SJSA1 (cell line): ENCODE data around the gene SLC10A7. TPM values are rescaled to one million over a fixed set of nuclear protein-coding genes. Genes with fewer than 3 reads are reported as not detected.

Experiments used
- DNase-seq, 2 experiments: peaks; one replicate each; pipeline ENCODE4 v3.0.0-alpha.2; 2015 to 2020; ENCODE audit warnings: low spot score in 2 of 2, low read depth in 1 of 2
- H3K27ac ChIP-seq: fragments of 250-450 bp; sonication (Bioruptor Pico); 2 replicates; pipeline ENCODE4 v1.5.1; 2020; ENCODE audit warnings: mild to moderate bottlenecking, moderate library complexity
- H3K27me3 ChIP-seq: fragments of 250-450 bp; sonication (Bioruptor Pico); replicated peaks from 2 replicates; pipeline ENCODE4 v1.5.1; 2020; ENCODE audit warnings: mild to moderate bottlenecking, moderate library complexity
- H3K36me3 ChIP-seq: fragments of 250-450 bp; sonication (Bioruptor Pico); 2 replicates; pipeline ENCODE4 v1.5.1; 2020; ENCODE audit warnings: mild to moderate bottlenecking
- H3K4me1 ChIP-seq: fragments of 250-450 bp; sonication (Bioruptor Pico); replicated peaks from 2 replicates; pipeline ENCODE4 v1.6.1; 2021; ENCODE audit warnings: mild to moderate bottlenecking
- H3K4me3 ChIP-seq: fragments of 250-450 bp; sonication (Bioruptor Pico); 2 replicates; pipeline ENCODE4 v1.5.1; 2020; ENCODE audit warnings: mild to moderate bottlenecking
- H3K9me3 ChIP-seq: fragments of 250-450 bp; sonication (Bioruptor Pico); replicated peaks from 2 replicates; pipeline ENCODE4 v1.5.1; 2020; ENCODE audit warnings: mild to moderate bottlenecking
- total RNA-seq: library from RNA; depleted of rRNA; stranded (reverse); fragments of >200 nt; shearing (Covaris generic); gene quantifications from 2 replicates; pipeline ENCODE4 v1.2.3, GENCODE V29; 2014; rRNA removed

The SLC10A7 gene, protein sequence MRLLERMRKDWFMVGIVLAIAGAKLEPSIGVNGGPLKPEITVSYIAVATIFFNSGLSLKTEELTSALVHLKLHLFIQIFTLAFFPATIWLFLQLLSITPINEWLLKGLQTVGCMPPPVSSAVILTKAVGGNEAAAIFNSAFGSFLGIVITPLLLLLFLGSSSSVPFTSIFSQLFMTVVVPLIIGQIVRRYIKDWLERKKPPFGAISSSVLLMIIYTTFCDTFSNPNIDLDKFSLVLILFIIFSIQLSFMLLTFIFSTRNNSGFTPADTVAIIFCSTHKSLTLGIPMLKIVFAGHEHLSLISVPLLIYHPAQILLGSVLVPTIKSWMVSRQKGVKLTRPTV
- 3.7 and 13.8 TPM in 2 replicates for total RNA-seq

DNA sequence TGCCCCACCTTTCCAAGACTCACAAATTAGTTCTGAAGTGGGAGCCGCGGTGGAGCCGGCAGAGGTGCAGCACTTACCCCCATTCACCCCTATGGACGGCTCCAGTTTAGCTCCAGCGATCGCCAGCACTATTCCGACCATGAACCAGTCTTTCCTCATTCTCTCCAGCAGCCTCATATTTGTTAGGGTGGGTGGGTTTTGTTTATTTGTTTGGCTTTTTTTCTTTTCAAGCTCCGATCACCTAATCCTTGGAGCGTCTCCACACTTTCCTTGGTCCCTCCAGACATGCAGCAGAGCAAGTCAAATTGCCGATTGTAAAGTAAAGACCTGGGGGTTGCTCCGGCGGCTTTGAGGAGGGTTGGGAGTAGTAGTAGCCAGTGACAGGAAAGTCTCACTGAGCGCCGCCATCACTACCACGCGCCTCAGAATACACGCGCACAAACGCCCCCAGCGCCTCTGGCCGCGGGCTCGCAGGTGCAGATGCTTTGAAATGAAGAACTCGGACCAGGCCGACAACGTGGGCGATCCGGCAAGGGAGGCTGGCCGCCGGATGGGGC lies at the start of gene SLC10A7:
Gene SLC10A7, minus strand, starts transcription at position 400 of the 557 bp plus-strand sequence. Its CDS starts 223 bp downstream, at position 177.
- Histone ChIP-seq H3K36me3 (no peaks in the 10 kb centered on the region), H3K4me3 (peak within 1 kb of the TSS; percentile 73), H3K27me3 (no peaks in the 10 kb centered on the region), H3K4me1 (peaks cover 15% of the 10 kb centered on the region), H3K27ac (peak within 1 kb of the TSS; percentile 64), H3K9me3 (no peaks in the 10 kb centered on the region)
- peak; percentile 66 to 68 for DNase-seq

GRCh38 chr4:146567396-146567795 lies 45.7 kb upstream of the SLC10A7 start:
- Histone ChIP-seq H3K27ac (peak overlapping the region; percentile 23; the same call in 1 of the 2 replicates), H3K27me3 (no peaks in the 10 kb centered on the region), H3K4me3 (no peak overlapping the region), H3K36me3 (no peaks in the 10 kb centered on the region), H3K9me3 (no peaks in the 10 kb centered on the region), H3K4me1 (peaks cover 11% of the 10 kb centered on the region)
- peak; percentile 70 to 73 for DNase-seq

DNA sequence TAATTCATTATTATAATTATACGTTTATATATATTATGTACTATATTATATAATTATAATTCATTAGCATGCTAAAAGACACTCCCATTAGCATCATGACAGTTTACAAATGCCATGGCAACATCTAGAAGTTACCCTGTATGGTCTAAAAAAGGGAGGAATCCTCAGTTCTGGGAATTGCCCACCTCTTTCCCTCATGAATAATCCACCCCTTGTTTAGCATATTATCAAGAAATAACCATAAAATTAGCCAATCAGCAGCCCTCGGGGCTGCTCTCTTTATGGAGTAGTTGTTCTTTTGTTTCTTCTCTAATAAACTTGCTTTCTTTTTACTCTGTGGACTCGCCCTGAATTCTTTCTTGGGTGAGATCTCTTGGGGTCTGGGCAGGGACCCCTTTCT lies 42.8 kb upstream of the SLC10A7 start:
- DNase-seq, result no peak
- Histone ChIP-seq H3K4me1 (peaks cover 11% of the 10 kb centered on the region), H3K27me3 (no peaks in the 10 kb centered on the region), H3K36me3 (no peaks in the 10 kb centered on the region), H3K4me3 (no peak overlapping the region), H3K27ac (no peak overlapping the region), H3K9me3 (no peaks in the 10 kb centered on the region)

GRCh38 chr4:146550161-146550560 lies 28.4 kb upstream of the SLC10A7 start:
- H3K4me3 ChIP-seq, result no peak overlapping the region
- no peaks in the 10 kb centered on the region; the same call in 1 of the 2 replicates for H3K9me3 ChIP-seq

GRCh38 chr4:146548443-146548842 lies 26.7 kb upstream of the SLC10A7 start:
- no peaks in the 10 kb centered on the region for H3K27me3 ChIP-seq
- no peaks in the 10 kb centered on the region for H3K4me1 ChIP-seq
- no peak overlapping the region for H3K27ac ChIP-seq
- H3K9me3 ChIP-seq, result no peaks in the 10 kb centered on the region; the same call in 1 of the 2 replicates
- no peak for DNase-seq
- no peaks in the 10 kb centered on the region for H3K36me3 ChIP-seq
- H3K4me3 ChIP-seq, result no peak overlapping the region

More at GRCh38 chr4:146550161-146550560, 28.4 kb upstream of the SLC10A7 start:
- no peak for DNase-seq
- H3K27ac ChIP-seq, result no peak overlapping the region
- H3K36me3 ChIP-seq, result no peaks in the 10 kb centered on the region
- H3K4me1 ChIP-seq, result no peaks in the 10 kb centered on the region
- H3K27me3 ChIP-seq, result no peaks in the 10 kb centered on the region

GRCh38 chr4:146545102-146545501 lies 23.4 kb upstream of the SLC10A7 start:
- Histone ChIP-seq H3K27ac (no peak overlapping the region), H3K4me1 (no peaks in the 10 kb centered on the region), H3K9me3 (no peaks in the 10 kb centered on the region), H3K36me3 (no peaks in the 10 kb centered on the region), H3K27me3 (no peaks in the 10 kb centered on the region), H3K4me3 (no peak overlapping the region)
- peak in 1 of 2 experiments; percentile 20 for DNase-seq

GRCh38 chr4:146534178-146534577 lies 12.4 kb upstream of the SLC10A7 start:
- Histone ChIP-seq H3K4me1 (no peaks in the 10 kb centered on the region), H3K36me3 (no peaks in the 10 kb centered on the region), H3K9me3 (no peaks in the 10 kb centered on the region), H3K27me3 (no peaks in the 10 kb centered on the region), H3K4me3 (no peak overlapping the region), H3K27ac (no peak overlapping the region)
- no peak for DNase-seq

GRCh38 chr4:146525754-146526153 lies 4.0 kb upstream of the SLC10A7 start:
- no peak for DNase-seq
- Histone ChIP-seq H3K4me3 (no peak overlapping the region), H3K4me1 (peaks cover 6% of the 10 kb centered on the region), H3K36me3 (no peaks in the 10 kb centered on the region), H3K27me3 (no peaks in the 10 kb centered on the region), H3K27ac (no peak overlapping the region), H3K9me3 (no peaks in the 10 kb centered on the region)

DNA sequence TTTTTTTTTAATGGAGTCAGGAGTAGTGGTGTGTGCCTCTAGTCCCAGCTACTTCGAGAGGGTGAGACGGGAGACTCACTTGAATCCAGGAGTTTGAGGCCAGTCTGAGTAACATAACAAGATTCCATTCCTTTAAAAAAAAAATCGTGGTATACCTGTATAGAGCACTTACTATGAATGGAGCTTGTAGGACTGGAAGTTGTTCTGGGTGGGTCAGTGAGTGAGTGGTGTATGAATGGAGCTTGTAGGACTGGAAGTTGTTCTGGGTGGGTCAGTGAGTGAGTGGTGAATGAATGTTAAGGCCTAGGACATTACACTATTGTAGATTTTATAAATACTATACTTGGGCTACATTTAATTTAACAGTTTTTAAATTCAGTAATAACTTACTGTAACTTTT lies 2.9 kb upstream of the SLC10A7 start:
- H3K36me3 ChIP-seq, result no peaks in the 10 kb centered on the region
- DNase-seq, result no peak
- no peaks in the 10 kb centered on the region for H3K9me3 ChIP-seq
- H3K4me1 ChIP-seq, result peaks cover 15% of the 10 kb centered on the region
- no peaks in the 10 kb centered on the region for H3K27me3 ChIP-seq
- no peak overlapping the region for H3K4me3 ChIP-seq
- no peak overlapping the region for H3K27ac ChIP-seq

GRCh38 chr4:146522869-146523205 lies 1.1 kb upstream of the SLC10A7 start:
- Histone ChIP-seq H3K36me3 (no peaks in the 10 kb centered on the region), H3K9me3 (no peaks in the 10 kb centered on the region), H3K27me3 (no peaks in the 10 kb centered on the region), H3K4me3 (peak overlapping the region; percentile 73), H3K27ac (peak overlapping the region; percentile 64; the same call in 1 of the 2 replicates), H3K4me1 (peaks cover 15% of the 10 kb centered on the region)
- DNase-seq, result no peak

DNA sequence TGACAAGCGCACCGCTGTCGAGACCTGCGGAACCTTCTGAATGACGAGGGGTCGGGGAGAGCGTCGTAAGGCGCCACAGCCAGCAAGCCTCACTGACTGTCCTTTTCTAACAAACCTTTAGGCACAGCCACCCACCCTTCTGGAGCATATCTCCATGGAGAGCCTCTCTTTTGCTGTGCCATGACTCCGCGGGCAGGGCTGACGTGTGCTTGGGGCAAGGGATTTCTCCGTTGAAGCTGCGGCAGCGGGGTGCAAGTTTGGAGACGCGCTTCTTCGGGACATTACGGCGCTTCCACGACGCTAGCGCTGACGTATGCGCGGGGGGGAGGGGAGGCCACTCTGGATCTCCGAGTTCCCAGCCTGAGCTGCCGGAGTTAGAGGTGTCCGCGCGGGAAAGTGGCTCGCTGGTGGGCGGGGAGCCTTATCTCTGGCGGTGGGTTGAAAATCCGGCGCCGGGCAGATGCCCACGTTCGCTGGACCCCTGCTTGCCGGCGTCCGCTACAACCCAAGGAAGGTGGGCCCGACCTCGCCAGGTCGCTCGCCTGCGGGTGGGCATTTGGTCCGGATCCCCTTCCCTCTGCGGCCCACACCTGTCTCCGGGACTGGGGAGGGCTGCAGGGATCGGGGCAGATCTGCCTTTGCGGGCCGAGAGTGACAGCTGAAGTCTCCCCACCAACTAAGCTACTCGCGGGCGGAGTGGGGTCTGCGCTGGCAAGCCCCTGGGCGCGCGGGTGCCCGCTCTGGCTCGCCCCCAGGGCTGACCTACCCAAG lies 543 bp upstream of the SLC10A7 start:
- DNase-seq, result peak; percentile 84 to 86
- Histone ChIP-seq H3K27me3 (no peaks in the 10 kb centered on the region), H3K27ac (peak overlapping the region; percentile 64), H3K4me1 (peaks cover 15% of the 10 kb centered on the region), H3K4me3 (peak overlapping the region; percentile 73), H3K9me3 (no peaks in the 10 kb centered on the region), H3K36me3 (no peaks in the 10 kb centered on the region)

DNA sequence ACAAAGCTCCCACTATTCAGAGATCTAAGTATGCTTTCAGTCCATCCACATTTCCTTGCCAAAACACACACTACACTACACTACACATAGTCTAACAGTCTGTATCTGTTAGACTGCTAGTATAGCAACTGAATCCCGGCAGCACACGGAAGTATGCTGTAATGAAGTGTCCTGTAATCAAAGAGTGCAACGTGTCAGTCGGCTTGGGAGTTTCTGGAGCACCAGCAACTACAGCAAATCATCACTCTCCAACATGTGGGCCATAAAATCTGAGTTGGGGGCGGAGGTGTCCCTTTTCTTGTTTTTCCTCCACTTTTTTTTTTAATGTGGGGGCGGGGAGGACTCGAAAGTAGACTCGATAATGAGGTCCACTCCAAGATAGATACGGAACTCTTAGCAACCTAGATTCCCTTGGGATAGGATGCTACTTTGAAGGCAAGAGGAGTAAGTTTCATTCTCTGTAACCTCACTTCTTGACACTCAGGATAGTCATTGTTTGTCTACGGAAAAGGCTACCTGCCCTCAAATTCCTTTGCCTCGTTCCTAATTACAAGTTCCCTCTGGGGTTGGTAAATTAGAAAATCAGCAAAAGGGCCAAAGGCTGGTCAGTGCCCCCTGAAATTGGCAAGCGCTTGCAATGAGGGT lies 722 bp downstream of the SLC10A7 start:
- DNase-seq, result peak in 1 of 2 experiments; percentile 47
- Histone ChIP-seq H3K9me3 (no peaks in the 10 kb centered on the region), H3K27me3 (no peaks in the 10 kb centered on the region), H3K4me1 (peaks cover 15% of the 10 kb centered on the region), H3K4me3 (peak overlapping the region; percentile 73), H3K36me3 (no peaks in the 10 kb centered on the region), H3K27ac (peak overlapping the region; percentile 64)

GRCh38 chr4:146514651-146515357 lies 6.9 kb downstream of the SLC10A7 start:
- Histone ChIP-seq H3K4me3 (no peak overlapping the region), H3K27ac (no peak overlapping the region)

More at GRCh38 chr4:146514651-146515357, 6.9 kb downstream of the SLC10A7 start:
- H3K4me1 ChIP-seq, result no peaks in the 10 kb centered on the region
- H3K9me3 ChIP-seq, result no peaks in the 10 kb centered on the region
- DNase-seq, result no peak
- no peaks in the 10 kb centered on the region for H3K27me3 ChIP-seq
- peaks cover 6% of the 10 kb centered on the region; the same call in 1 of the 2 replicates for H3K36me3 ChIP-seq
